Ovary (tissue), 3 donors: ENCODE measurements around the gene BORCS5.

Source experiments
- CTCF ChIP-seq, 3 donors: fragments of 450-650 bp in 2 of 3; fragments of 200-600 bp in 1 of 3; IDR thresholded peaks; one replicate each; pipeline versions ENCODE4 v1.5.1 to v1.8.0; 2016 to 2022; ENCODE audit warnings: antibody characterized with exemption in 3 of 3, mild to moderate bottlenecking in 1 of 3
- EP300 ChIP-seq: sonication (generic); formaldehyde crosslinking; IDR thresholded peaks from one replicate; pipeline ENCODE4 v1.6.1; 2017; ENCODE audit warnings: antibody characterized with exemption
- POLR2A ChIP-seq: fragments of 450-650 bp; IDR thresholded peaks from one replicate; pipeline ENCODE4 v1.6.1; 2017; ENCODE audit warnings: antibody characterized with exemption, mild to moderate bottlenecking, moderate library complexity
- donor health status: DM: no; HTN: no; CAD: no.

- no peak for TF ChIP-seq CTCF (IDR thresholded peaks at IDR 0.05)
- no peak for TF ChIP-seq POLR2A
- no peak for TF ChIP-seq EP300
These were observed 40.3 kb downstream of the BORCS5 start for GRCh38 chr12:12397184-12397583.
